Gastroesophageal sphincter (tissue), 4 donors: ENCODE data around the gene COTL1. TPM values are rescaled to one million over a fixed set of nuclear protein-coding genes. Genes with fewer than 3 reads are reported as not detected.
A peak's percentile ranks its signal among the peaks of the same experiment; 100 is the strongest.

Experiments used
- ATAC-seq: fragments of 150-250 bp; one replicate; pipeline ENCODE4 v1.9.1; 2016; ENCODE audit warnings: mild to moderate bottlenecking, moderate library complexity
- H3K27ac ChIP-seq, 4 donors: fragments of 200-600 bp; sonication (generic) in 3 of 4; 1 replicate in 3 of 4; 2 replicates in 1 of 4; pipeline ENCODE4 v1.5.1; 2016 to 2019
- H3K27me3 ChIP-seq: fragments of 200-600 bp; sonication (generic); one replicate; pipeline ENCODE4 v1.5.1; 2019
- H3K36me3 ChIP-seq, 2 donors: fragments of 200-600 bp; sonication (generic); one replicate each; pipeline ENCODE4 v1.5.1; 2019; ENCODE audit warnings: control low read depth in 1 of 2
- H3K4me1 ChIP-seq, 3 donors: fragments of 200-600 bp; sonication (generic); 1 replicate in 2 of 3; 2 replicates in 1 of 3; pipeline ENCODE4 v1.5.1; 2016 to 2019; ENCODE audit warnings: control low read depth in 2 of 3
- H3K4me3 ChIP-seq, 2 donors: fragments of 200-600 bp; sonication (generic); one replicate each; pipeline ENCODE4 v1.5.1; 2019; ENCODE audit warnings: mild to moderate bottlenecking in 1 of 2, moderate library complexity in 1 of 2
- H3K9me3 ChIP-seq, 3 donors: fragments of 200-600 bp; sonication (generic); one replicate each; pipeline ENCODE4 v1.5.1; 2017 to 2019; ENCODE audit warnings: control low read depth in 2 of 3
- EP300 ChIP-seq: sonication (generic); formaldehyde crosslinking; IDR thresholded peaks from one replicate; pipeline ENCODE4 v1.6.1; 2017; ENCODE audit warnings: antibody characterized with exemption, mild to moderate bottlenecking
- POLR2A ChIP-seq, 2 donors: fragments of 450-650 bp; IDR thresholded peaks; one replicate each; pipeline ENCODE4 v1.6.1; 2017; ENCODE audit warnings: antibody characterized with exemption in 2 of 2, mild to moderate bottlenecking in 2 of 2, moderate library complexity in 1 of 2
- POLR2AphosphoS5 ChIP-seq: sonication (generic); formaldehyde crosslinking; IDR thresholded peaks from one replicate; pipeline ENCODE4 v1.6.1; 2017; ENCODE audit warnings: antibody characterized with exemption
- WGBS, 2 donors: methylation state at CpG; one replicate each; pipeline ENCODE4 v1.1.5; 2018; ENCODE audit warnings: low coverage in 1 of 2; 5-methylcytosine and 5-hydroxymethylcytosine counted together
- total RNA-seq, 4 donors: library from RNA; depleted of rRNA; stranded (reverse); fragments of >200 nt; gene quantifications; one replicate each; pipeline ENCODE4 v1.1.0, GENCODE V29; 2016
- TF ChIP-seq, protein P1 (sequence below), 4 experiments: fragments of 200-600 bp in 2 of 4; fragments of 450-650 bp in 2 of 4; sonication (generic) in 1 of 4; IDR thresholded peaks; one replicate each; pipeline ENCODE4 v1.5.1; 2017 to 2019; ENCODE audit warnings: antibody characterized with exemption in 4 of 4, mild to moderate bottlenecking in 2 of 4, moderate library complexity in 2 of 4

Gene COTL1
- total RNA-seq, 4 donors from 2014 or later = 13.1 to 46.2 (median 37.3) TPM

DNA sequence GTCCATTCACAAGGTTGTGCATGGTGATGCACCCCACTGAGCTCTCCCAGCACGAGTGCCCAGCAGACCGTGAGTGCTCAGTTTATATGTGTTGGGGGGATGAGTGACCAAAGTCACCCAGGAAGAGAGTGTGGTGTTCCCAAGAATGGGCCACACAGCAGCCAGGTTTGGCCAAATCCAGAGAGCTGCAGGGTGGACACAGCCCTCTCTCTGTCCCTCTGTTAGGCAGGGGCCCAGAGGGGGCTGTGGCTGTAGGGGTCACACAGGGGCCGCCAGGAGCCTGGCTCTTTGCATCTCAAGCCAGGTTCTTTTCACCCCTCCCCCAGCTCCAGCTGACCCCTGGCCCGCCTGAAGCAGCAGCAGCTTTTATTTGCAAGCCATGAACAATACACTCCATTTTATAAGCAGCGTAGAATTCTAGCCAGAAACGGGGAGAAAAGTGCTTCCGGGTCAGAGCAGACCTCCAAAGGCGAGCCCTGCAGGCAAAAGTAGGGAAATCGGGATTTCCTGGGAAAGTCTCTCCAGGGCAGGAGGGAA, 13.3 kb downstream of the COTL1 start:
- TF ChIP-seq EP300 = no peak
- no peak for TF ChIP-seq POLR2AphosphoS5
- no peak for TF ChIP-seq POLR2A (IDR thresholded peaks at IDR 0.05)
- TF ChIP-seq, protein P1, sequence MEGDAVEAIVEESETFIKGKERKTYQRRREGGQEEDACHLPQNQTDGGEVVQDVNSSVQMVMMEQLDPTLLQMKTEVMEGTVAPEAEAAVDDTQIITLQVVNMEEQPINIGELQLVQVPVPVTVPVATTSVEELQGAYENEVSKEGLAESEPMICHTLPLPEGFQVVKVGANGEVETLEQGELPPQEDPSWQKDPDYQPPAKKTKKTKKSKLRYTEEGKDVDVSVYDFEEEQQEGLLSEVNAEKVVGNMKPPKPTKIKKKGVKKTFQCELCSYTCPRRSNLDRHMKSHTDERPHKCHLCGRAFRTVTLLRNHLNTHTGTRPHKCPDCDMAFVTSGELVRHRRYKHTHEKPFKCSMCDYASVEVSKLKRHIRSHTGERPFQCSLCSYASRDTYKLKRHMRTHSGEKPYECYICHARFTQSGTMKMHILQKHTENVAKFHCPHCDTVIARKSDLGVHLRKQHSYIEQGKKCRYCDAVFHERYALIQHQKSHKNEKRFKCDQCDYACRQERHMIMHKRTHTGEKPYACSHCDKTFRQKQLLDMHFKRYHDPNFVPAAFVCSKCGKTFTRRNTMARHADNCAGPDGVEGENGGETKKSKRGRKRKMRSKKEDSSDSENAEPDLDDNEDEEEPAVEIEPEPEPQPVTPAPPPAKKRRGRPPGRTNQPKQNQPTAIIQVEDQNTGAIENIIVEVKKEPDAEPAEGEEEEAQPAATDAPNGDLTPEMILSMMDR (IDR thresholded peaks at IDR 0.05) = no peak
- H3K27ac ChIP-seq = peak overlapping the region in 1 of 4 donors; percentile 76
- ATAC-seq = no peak

GRCh38 chr16:84603940-84604339, 13.9 kb downstream of the COTL1 start:
- Histone ChIP-seq H3K9me3 (no peaks in the 10 kb centered on the region), H3K4me3 (no peak overlapping the region), H3K4me1 (peaks cover 0 to 53% (median 16%) of the 10 kb centered on the region in 3 donors), H3K36me3 (no peaks in the 10 kb centered on the region), H3K27ac (peak overlapping the region in 3 of 4 donors; percentile 59 to 76 (median 64)), H3K27me3 (no peaks in the 10 kb centered on the region)
- WGBS, 2 donors = 97% methylated on average over 3 of the region's 10 CpGs; no CpG with 5 or more reads in 1 of the 2 donors
- ATAC-seq = no peak
- TF ChIP-seq, protein P1 (IDR thresholded peaks at IDR 0.05) = no peak
- TF ChIP-seq POLR2AphosphoS5 = no peak
- no peak for TF ChIP-seq EP300
- TF ChIP-seq POLR2A (IDR thresholded peaks at IDR 0.05) = no peak

More for the DNA sequence above, 13.3 kb downstream of the COTL1 start:
- Histone ChIP-seq H3K4me1 (peaks cover 0 to 47% (median 16%) of the 10 kb centered on the region in 3 donors), H3K36me3 (no peaks in the 10 kb centered on the region), H3K4me3 (no peak overlapping the region), H3K27me3 (no peaks in the 10 kb centered on the region), H3K9me3 (no peaks in the 10 kb centered on the region)
- no CpG with 5 or more reads among the region's 9 CpGs for WGBS, 2 donors

DNA sequence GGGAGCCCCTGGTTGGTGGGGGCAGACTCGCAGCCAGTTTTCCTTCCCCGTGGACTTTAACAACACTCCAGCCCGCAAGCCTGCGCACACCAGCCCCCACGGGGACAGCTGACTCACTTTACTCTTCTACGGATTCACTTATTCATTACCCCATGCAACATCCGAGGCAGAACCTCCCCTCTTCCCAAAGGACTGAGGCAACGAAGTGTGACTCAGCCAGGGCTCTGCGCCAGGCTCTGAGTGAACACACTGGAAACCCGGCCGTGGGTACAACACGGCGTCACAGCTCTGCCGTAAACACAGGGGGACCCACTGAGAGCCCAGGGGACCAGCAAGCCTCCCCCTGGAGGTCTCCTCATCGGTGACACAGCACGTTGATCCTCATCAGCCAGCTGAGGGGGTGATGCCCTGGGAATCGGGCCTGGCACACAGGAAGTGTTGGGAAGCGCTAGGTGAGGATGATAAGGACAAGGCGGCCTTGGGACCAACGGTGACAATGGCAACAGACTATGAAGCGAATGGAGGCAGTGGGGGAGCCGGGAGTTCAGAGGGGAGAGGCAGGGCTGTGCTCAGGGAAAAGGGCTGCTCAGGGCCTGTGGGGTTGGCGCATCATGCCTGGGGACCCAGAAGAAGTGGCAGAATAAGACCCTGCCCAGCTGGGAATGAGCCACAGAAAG, 14.6 kb downstream of the COTL1 start:
- Histone ChIP-seq H3K4me3 (no peak overlapping the region), H3K27ac (peak overlapping the region in 3 of 4 donors; percentile 59 to 76 (median 64)), H3K4me1 (peaks cover 0 to 59% (median 16%) of the 10 kb centered on the region in 3 donors), H3K9me3 (no peaks in the 10 kb centered on the region), H3K27me3 (no peaks in the 10 kb centered on the region), H3K36me3 (no peaks in the 10 kb centered on the region)
- TF ChIP-seq POLR2A (IDR thresholded peaks at IDR 0.05) (no peak), POLR2AphosphoS5 (peak; percentile 68)
- ATAC-seq = peak; percentile 84
- 36 to 90% methylated on average over 4 to 9 of the region's 23 CpGs for WGBS, 2 donors

DNA sequence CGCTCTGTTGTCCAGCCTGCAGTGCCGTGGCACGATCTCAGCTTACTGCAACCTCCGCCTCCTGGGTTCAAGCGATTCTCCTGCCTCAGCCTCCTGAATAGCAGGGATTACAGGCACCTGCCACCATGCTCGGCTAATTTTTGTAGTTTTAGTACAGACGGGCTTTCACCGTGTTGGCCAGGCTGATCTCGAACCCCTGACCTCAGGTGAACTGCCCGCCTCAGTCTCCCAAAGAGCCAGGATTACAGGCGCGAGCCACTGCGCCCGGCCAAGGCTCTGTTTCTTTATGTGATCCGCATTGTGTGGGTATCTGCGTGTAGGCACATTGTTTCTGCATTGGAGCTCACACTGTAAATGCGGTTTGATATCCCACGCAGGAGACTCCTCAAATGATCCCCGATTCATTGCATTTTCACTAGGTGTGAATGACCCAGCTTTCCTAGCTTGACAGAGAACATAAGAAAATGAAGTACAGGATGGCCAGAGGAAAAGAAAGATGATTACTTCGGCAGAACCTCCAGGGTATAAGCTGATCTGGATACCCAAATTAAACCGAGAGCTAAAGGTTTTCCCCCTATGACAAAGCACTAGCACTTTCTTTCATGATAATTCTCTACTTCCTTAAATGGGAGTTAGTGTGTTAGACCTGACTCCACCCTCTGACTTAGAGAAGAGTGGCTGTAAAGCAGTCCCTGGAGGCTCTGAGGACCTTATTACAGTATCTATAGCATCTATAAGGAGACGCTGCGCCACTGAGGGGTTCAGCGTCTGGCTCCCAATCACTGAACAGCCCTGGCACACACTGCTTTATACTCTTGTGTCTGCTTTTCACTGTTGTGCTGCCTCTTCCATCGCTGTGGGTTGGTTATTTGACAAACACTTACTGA, 17.3 kb downstream of the COTL1 start:
- H3K4me3 ChIP-seq = no peak overlapping the region
- TF ChIP-seq EP300 (no peak), POLR2AphosphoS5 (no peak), POLR2A (IDR thresholded peaks at IDR 0.05) (no peak)
- TF ChIP-seq, protein P1 (IDR thresholded peaks at IDR 0.05) = no peak
- H3K9me3 ChIP-seq = no peaks in the 10 kb centered on the region
- peaks cover 0 to 74% (median 23%) of the 10 kb centered on the region in 3 donors for H3K4me1 ChIP-seq
- no peak for ATAC-seq
- no peaks in the 10 kb centered on the region for H3K36me3 ChIP-seq
- WGBS, 2 donors = 46 to 53% methylated on average over 15 to 22 of the region's 25 CpGs
- peak overlapping the region in 3 of 4 donors; percentile 57 to 77 (median 73) for H3K27ac ChIP-seq
- no peaks in the 10 kb centered on the region for H3K27me3 ChIP-seq
